Measurements from ENCODE around the gene MED7. TPM values are rescaled to one million over a fixed set of nuclear protein-coding genes. Genes with fewer than 3 reads are reported as not detected.

The MED7 gene
- total RNA-seq, 6 experiments from 2014 or later, result 3.5 to 6.1 (median 5.2) TPM

DNA sequence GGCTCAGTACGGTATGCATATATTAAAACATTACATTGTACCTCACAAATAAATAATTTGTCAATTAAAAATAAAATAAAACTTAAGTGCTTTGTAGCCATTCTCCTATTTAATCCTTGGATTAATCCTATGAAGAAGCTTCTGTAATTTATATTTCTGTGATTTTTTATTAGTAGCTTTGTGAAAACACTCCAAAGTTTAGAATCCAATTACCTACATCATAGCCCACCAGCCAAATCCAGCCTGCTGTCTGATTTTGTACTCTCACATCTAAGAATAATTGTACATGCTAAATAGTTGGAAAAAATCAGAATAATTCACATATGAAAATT, 10.4 kb downstream of the MED7 start:
- H3K27ac ChIP-seq, result no peak overlapping the region
- WGBS (ENCODE audit: insufficient coverage, low coverage, low lambda C conversion rate, missing lambda C conversion rate), result 17% methylated on average over 1 of the region's 1 CpG
- DNase-seq (no peak), ATAC-seq (no peak)
- TF ChIP-seq, protein P1, sequence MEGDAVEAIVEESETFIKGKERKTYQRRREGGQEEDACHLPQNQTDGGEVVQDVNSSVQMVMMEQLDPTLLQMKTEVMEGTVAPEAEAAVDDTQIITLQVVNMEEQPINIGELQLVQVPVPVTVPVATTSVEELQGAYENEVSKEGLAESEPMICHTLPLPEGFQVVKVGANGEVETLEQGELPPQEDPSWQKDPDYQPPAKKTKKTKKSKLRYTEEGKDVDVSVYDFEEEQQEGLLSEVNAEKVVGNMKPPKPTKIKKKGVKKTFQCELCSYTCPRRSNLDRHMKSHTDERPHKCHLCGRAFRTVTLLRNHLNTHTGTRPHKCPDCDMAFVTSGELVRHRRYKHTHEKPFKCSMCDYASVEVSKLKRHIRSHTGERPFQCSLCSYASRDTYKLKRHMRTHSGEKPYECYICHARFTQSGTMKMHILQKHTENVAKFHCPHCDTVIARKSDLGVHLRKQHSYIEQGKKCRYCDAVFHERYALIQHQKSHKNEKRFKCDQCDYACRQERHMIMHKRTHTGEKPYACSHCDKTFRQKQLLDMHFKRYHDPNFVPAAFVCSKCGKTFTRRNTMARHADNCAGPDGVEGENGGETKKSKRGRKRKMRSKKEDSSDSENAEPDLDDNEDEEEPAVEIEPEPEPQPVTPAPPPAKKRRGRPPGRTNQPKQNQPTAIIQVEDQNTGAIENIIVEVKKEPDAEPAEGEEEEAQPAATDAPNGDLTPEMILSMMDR (IDR thresholded peaks at IDR 0.05), result no peak
- TF ChIP-seq POLR2A (IDR thresholded peaks at IDR 0.05), result no peak
- no peak overlapping the region for H3K4me3 ChIP-seq
- intact Hi-C loops (cut with DNase I), result no loop called here
- no peaks in the 10 kb centered on the region for H3K9me3 ChIP-seq
- H3K4me1 ChIP-seq, result no peaks in the 10 kb centered on the region
- H3K36me3 ChIP-seq, result no peaks in the 10 kb centered on the region
- no peaks in the 10 kb centered on the region for H3K27me3 ChIP-seq

DNA sequence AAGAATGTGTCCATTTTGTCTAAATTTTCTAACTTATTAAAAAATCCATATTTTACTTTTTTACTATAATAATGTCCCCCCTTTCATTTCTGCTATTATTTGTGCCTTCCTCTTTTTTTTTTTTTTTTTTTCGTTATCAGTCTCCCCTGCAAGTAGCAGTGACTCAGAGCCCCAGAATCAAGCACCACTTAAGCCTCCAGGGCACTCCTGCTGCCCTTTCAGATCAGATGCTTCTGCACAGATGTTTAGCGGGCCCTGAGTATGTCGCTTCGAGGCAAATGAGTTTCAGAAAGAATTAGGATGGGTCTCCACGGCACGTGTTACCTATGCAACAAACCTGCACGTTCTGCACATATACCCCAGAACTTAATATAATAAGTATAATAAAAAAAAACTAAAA, 11.7 kb downstream of the MED7 start:
- no peaks in the 10 kb centered on the region for H3K4me1 ChIP-seq
- H3K9me3 ChIP-seq, result no peaks in the 10 kb centered on the region
- intact Hi-C loops (cut with DNase I), result no loop called here
- WGBS (ENCODE audit: insufficient coverage, low coverage, low lambda C conversion rate, missing lambda C conversion rate), result 54% methylated on average over 7 of the region's 7 CpGs
- ATAC-seq (no peak), DNase-seq (no peak)
- no peaks in the 10 kb centered on the region for H3K36me3 ChIP-seq
- no peak for TF ChIP-seq POLR2A (IDR thresholded peaks at IDR 0.05)
- TF ChIP-seq, protein P1 (IDR thresholded peaks at IDR 0.05), result no peak
- H3K4me3 ChIP-seq, result no peak overlapping the region
- H3K27me3 ChIP-seq, result no peaks in the 10 kb centered on the region
- no peak overlapping the region for H3K27ac ChIP-seq

DNA sequence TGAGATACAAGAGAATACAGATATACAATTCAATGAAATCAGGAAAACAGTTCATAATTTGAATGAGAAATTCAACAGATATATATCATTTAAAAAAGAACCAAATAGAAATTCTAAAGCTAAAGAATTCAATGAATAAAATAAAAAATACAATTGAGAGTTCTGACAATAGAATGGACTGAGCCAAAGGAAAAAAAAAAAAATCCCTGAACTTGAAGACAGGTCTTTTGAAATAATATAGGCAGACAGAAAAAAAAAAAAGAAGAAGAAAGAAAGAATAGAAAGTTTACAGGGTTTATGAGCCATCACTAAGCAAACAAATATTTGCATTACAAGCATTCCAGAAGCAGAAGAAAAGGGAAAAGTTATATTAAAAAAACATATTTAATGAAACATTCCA, 21.0 kb downstream of the MED7 start:
- Histone ChIP-seq H3K9me3 (no peaks in the 10 kb centered on the region), H3K27me3 (no peaks in the 10 kb centered on the region), H3K36me3 (no peaks in the 10 kb centered on the region), H3K4me3 (no peak overlapping the region), H3K4me1 (no peaks in the 10 kb centered on the region), H3K27ac (no peak overlapping the region)
- intact Hi-C loops (cut with DNase I), result no loop called here
- TF ChIP-seq POLR2A (IDR thresholded peaks at IDR 0.05), result no peak
- TF ChIP-seq, protein P1 (IDR thresholded peaks at IDR 0.05), result no peak
- DNase-seq (no peak), ATAC-seq (no peak)

DNA sequence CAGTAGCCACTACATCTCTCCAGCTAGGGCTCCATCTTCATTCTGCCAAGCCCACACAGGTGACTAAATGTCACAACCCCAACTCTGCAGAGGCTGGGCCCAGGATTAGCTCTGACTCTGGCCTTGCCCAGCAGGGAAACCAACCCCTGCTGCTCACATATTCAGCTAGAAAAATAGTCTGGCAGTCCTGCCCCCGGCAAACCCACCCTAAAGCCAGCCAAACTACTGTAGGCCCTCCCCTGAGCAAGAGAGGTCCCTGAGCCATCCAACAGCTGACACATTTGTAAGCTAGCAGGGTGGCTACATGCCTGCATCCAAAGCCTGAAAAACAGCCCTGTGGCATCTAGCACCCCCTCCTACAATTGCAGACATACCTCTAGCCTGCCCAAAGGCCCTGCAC, 22.6 kb downstream of the MED7 start:
- ATAC-seq, result no peak

More for the DNA sequence above, 22.6 kb downstream of the MED7 start:
- no CpG with 5 or more reads among the region's 1 CpG for WGBS (ENCODE audit: insufficient coverage, low coverage, low lambda C conversion rate, missing lambda C conversion rate)
- H3K4me1 ChIP-seq, result no peaks in the 10 kb centered on the region
- TF ChIP-seq, protein P1 (IDR thresholded peaks at IDR 0.05), result no peak
- TF ChIP-seq POLR2A (IDR thresholded peaks at IDR 0.05), result no peak
- H3K4me3 ChIP-seq, result no peak overlapping the region
- no peak for DNase-seq
- intact Hi-C loops (cut with DNase I), result no loop called here
- H3K27me3 ChIP-seq, result no peaks in the 10 kb centered on the region
- H3K27ac ChIP-seq, result no peak overlapping the region
- H3K9me3 ChIP-seq, result no peaks in the 10 kb centered on the region
- H3K36me3 ChIP-seq, result no peaks in the 10 kb centered on the region

Measured in right lobe of liver (tissue), 6 donors.